PC-3 (cell line): ENCODE results near the gene PPEF2.

Experiments used
- EZH2 ChIP-seq: fragments of 300-600 bp; sonication (generic); IDR thresholded peaks from one replicate; pipeline ENCODE4 v1.6.1; 2017; ENCODE audit warnings: antibody characterized with exemption, mild to moderate bottlenecking, low read length; ENCODE audit not compliant: unreplicated experiment
- EZH2phosphoT487 ChIP-seq: fragments of 300-600 bp; sonication (generic); IDR thresholded peaks from 2 replicates; pipeline ENCODE4 v1.6.1; 2018; ENCODE audit warnings: mild to moderate bottlenecking, antibody characterized with exemption, low read length, borderline replicate concordance
- TF ChIP-seq, protein P1 (sequence below): fragments of 300-600 bp; sonication (generic); conservative IDR thresholded peaks from 2 replicates; pipeline ENCODE4 v1.5.1; 2017; ENCODE audit warnings: antibody characterized with exemption, low read depth, mild to moderate bottlenecking, low read length

DNA sequence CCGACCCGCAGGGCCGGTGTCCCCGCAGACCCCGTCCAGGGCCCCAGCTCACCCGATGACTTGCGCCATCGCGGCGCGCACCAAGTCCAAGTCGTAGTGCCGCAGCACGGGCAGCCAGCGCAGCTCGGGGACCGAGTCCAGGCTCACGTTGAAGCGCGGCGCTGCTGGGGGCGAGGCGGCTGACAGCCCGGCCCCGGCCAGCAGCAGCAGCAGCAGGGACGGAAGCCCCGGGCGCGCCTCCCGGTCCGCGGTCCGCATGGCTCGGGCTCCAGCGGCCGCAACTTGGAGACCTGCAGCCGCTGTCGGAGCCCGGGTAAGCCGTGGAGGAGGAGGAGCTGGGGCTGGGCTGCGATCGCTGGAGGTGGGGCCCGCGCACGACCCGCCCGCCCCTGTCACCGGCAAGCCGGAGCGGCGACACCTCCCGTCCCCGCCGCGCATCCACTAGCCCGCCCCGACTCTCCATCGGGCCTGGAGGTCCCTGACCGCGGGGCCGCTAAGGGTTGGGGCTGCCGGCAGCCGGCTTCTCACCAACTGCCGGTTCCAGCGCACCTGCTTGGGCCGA is 38.5 kb upstream of the PPEF2 start, which contains the start of gene NAAA:
- TF ChIP-seq, protein P1, sequence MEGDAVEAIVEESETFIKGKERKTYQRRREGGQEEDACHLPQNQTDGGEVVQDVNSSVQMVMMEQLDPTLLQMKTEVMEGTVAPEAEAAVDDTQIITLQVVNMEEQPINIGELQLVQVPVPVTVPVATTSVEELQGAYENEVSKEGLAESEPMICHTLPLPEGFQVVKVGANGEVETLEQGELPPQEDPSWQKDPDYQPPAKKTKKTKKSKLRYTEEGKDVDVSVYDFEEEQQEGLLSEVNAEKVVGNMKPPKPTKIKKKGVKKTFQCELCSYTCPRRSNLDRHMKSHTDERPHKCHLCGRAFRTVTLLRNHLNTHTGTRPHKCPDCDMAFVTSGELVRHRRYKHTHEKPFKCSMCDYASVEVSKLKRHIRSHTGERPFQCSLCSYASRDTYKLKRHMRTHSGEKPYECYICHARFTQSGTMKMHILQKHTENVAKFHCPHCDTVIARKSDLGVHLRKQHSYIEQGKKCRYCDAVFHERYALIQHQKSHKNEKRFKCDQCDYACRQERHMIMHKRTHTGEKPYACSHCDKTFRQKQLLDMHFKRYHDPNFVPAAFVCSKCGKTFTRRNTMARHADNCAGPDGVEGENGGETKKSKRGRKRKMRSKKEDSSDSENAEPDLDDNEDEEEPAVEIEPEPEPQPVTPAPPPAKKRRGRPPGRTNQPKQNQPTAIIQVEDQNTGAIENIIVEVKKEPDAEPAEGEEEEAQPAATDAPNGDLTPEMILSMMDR, result no peak
- no peak for TF ChIP-seq EZH2phosphoT487
- TF ChIP-seq EZH2, result no peak
